Epidermal melanocyte (primary cell): ENCODE measurements around the gene GCLC.
A peak's percentile ranks its signal among the peaks of the same experiment; 100 is the strongest.

ENCODE experiments used
- DNase-seq: peaks from one replicate; pipeline ENCODE4 v3.0.0; 2011; ENCODE audit warnings: low spot score; ENCODE audit not compliant: insufficient read length

Gene GCLC

GRCh38 chr6:53527249-53527765 is 17.6 kb downstream of the GCLC start:
- DNase-seq = no peak

GRCh38 chr6:53526000-53526399 is 18.9 kb downstream of the GCLC start:
- DNase-seq = no peak

GRCh38 chr6:53524455-53524815 is 20.5 kb downstream of the GCLC start:
- peak; percentile 25 for DNase-seq

GRCh38 chr6:53523511-53524454 is 21.1 kb downstream of the GCLC start:
- DNase-seq = no peak

- DNase-seq = no peak
Observed at GRCh38 chr6:53520320-53520928, 24.5 kb downstream of the GCLC start.

GRCh38 chr6:53518862-53519261 is 26.0 kb downstream of the GCLC start:
- DNase-seq = no peak

GRCh38 chr6:53517021-53517420 is 27.9 kb downstream of the GCLC start:
- DNase-seq = no peak

- no peak for DNase-seq
Observed at GRCh38 chr6:53514677-53515076, 30.2 kb downstream of the GCLC start.

- DNase-seq = no peak
Observed at GRCh38 chr6:53513519-53513966, 31.4 kb downstream of the GCLC start.

- no peak for DNase-seq
Observed at GRCh38 chr6:53513056-53513455, 31.8 kb downstream of the GCLC start.

- DNase-seq = no peak
Observed at GRCh38 chr6:53512626-53513025, 32.3 kb downstream of the GCLC start.

GRCh38 chr6:53510746-53511145 is 34.2 kb downstream of the GCLC start:
- DNase-seq = no peak

GRCh38 chr6:53506872-53507271 is 38.0 kb downstream of the GCLC start:
- DNase-seq = no peak

- no peak for DNase-seq
Observed at GRCh38 chr6:53504512-53504911, 40.4 kb downstream of the GCLC start.

GRCh38 chr6:53503060-53503459 is 41.8 kb downstream of the GCLC start:
- no peak for DNase-seq

- DNase-seq = no peak
Observed at GRCh38 chr6:53501432-53501831, 43.5 kb downstream of the GCLC start.

GRCh38 chr6:53500095-53500494 is 44.8 kb downstream of the GCLC start:
- no peak for DNase-seq

- no peak for DNase-seq
Observed at GRCh38 chr6:53499094-53499493, 45.8 kb downstream of the GCLC start.

- no peak for DNase-seq
Observed at GRCh38 chr6:53498649-53499048, 46.3 kb downstream of the GCLC start.

- DNase-seq = no peak
Observed at GRCh38 chr6:53497905-53498304, 47.0 kb downstream of the GCLC start.

GRCh38 chr6:53496797-53497375 is 48.0 kb downstream of the GCLC start:
- peak; percentile 17 for DNase-seq
